HG02571 (cell line): ENCODE results near the gene PIK3C3.

Experiments
- ATAC-seq: cut with Tn5 transposase; IDR thresholded peaks from one replicate; pipeline ENCODE4 v1.9.1; 2021; ENCODE audit warnings: mild to moderate bottlenecking, moderate library complexity; ENCODE audit not compliant: unreplicated experiment

The PIK3C3 gene

GRCh38 chr18:41954827-41955613 is at the start of gene PIK3C3:
Gene PIK3C3, plus strand, starts transcription at chr18:41955234. Its CDS starts 58 bp downstream, at chr18:41955292.
- peak; percentile 98 for ATAC-seq

GRCh38 chr18:41905786-41906527 is 49.1 kb upstream of the PIK3C3 start:
- no peak for ATAC-seq

- peak; percentile 63 for ATAC-seq
These were observed 48.4 kb upstream of the PIK3C3 start for GRCh38 chr18:41906528-41907146.

- ATAC-seq = no peak
These were observed 37.9 kb upstream of the PIK3C3 start for GRCh38 chr18:41917181-41917580.

- no peak for ATAC-seq
These were observed 33.3 kb upstream of the PIK3C3 start for GRCh38 chr18:41921770-41922169.

GRCh38 chr18:41922176-41922575 is 32.9 kb upstream of the PIK3C3 start:
- no peak for ATAC-seq

- no peak for ATAC-seq
These were observed 32.2 kb upstream of the PIK3C3 start for GRCh38 chr18:41922841-41923240.

- no peak for ATAC-seq
These were observed 31.6 kb upstream of the PIK3C3 start for GRCh38 chr18:41923446-41923845.

- no peak for ATAC-seq
These were observed 26.5 kb upstream of the PIK3C3 start for GRCh38 chr18:41928581-41928980.

- no peak for ATAC-seq
These were observed 22.1 kb upstream of the PIK3C3 start for GRCh38 chr18:41932899-41933298.

GRCh38 chr18:41933778-41934177 is 21.3 kb upstream of the PIK3C3 start:
- no peak for ATAC-seq

- ATAC-seq = no peak
These were observed 18.4 kb upstream of the PIK3C3 start for GRCh38 chr18:41936471-41937134.

GRCh38 chr18:41938445-41938844 is 16.6 kb upstream of the PIK3C3 start:
- ATAC-seq = no peak

GRCh38 chr18:41939326-41939725 is 15.7 kb upstream of the PIK3C3 start:
- no peak for ATAC-seq

GRCh38 chr18:41940506-41941215 is 14.4 kb upstream of the PIK3C3 start:
- ATAC-seq = no peak

- no peak for ATAC-seq
These were observed 12.8 kb upstream of the PIK3C3 start for GRCh38 chr18:41942254-41942653.

GRCh38 chr18:41948544-41949110 is 6.4 kb upstream of the PIK3C3 start:
- no peak for ATAC-seq

GRCh38 chr18:41949206-41949920 is 5.7 kb upstream of the PIK3C3 start:
- no peak for ATAC-seq

- no peak for ATAC-seq
These were observed 654 bp downstream of the PIK3C3 start for GRCh38 chr18:41955688-41956087.

- ATAC-seq = no peak
These were observed 4.0 kb downstream of the PIK3C3 start for GRCh38 chr18:41959045-41959444.
